ENCODE measurements around the gene GABRB1. TPM values are rescaled to one million over a fixed set of nuclear protein-coding genes. Genes with fewer than 3 reads are reported as not detected.

The GABRB1 gene
- total RNA-seq, 2 donors from 2014 or later: 0.82 TPM; not detected in 1

DNA sequence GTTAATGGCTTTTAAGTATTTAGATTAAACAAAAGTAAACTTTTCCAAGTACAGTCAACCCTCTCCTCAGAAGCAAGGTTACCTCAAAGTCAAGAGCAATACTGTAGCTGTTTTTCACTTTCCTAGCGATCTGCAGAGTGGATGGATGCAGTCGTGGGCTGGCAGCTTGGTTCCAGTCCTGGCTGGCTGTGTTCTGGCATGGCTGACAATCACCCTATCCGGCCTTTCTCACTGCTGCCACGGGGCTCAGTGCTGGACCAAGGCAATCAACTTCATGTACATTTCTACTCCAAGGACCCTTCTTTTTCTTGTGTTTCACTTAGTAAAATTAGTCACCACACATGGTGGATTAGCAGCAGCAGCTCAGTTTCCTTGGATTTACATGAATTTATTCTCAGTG, 208.3 kb downstream of the GABRB1 start:
- H3K4me3 ChIP-seq: no peak overlapping the region
- TF ChIP-seq, protein P1, sequence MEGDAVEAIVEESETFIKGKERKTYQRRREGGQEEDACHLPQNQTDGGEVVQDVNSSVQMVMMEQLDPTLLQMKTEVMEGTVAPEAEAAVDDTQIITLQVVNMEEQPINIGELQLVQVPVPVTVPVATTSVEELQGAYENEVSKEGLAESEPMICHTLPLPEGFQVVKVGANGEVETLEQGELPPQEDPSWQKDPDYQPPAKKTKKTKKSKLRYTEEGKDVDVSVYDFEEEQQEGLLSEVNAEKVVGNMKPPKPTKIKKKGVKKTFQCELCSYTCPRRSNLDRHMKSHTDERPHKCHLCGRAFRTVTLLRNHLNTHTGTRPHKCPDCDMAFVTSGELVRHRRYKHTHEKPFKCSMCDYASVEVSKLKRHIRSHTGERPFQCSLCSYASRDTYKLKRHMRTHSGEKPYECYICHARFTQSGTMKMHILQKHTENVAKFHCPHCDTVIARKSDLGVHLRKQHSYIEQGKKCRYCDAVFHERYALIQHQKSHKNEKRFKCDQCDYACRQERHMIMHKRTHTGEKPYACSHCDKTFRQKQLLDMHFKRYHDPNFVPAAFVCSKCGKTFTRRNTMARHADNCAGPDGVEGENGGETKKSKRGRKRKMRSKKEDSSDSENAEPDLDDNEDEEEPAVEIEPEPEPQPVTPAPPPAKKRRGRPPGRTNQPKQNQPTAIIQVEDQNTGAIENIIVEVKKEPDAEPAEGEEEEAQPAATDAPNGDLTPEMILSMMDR (IDR thresholded peaks at IDR 0.05): no peak
- no peaks in the 10 kb centered on the region for H3K27me3 ChIP-seq
- no peaks in the 10 kb centered on the region for H3K36me3 ChIP-seq
- no peak for DNase-seq
- intact Hi-C loops (cut with DNase I): no loop called here
- no peaks in the 10 kb centered on the region for H3K4me1 ChIP-seq
- no peaks in the 10 kb centered on the region for H3K9me3 ChIP-seq
- H3K9ac ChIP-seq (ENCODE audit: low read depth in 2 of 2, low read length in 2 of 2): no peak overlapping the region
- H3K27ac ChIP-seq: no peak overlapping the region

DNA sequence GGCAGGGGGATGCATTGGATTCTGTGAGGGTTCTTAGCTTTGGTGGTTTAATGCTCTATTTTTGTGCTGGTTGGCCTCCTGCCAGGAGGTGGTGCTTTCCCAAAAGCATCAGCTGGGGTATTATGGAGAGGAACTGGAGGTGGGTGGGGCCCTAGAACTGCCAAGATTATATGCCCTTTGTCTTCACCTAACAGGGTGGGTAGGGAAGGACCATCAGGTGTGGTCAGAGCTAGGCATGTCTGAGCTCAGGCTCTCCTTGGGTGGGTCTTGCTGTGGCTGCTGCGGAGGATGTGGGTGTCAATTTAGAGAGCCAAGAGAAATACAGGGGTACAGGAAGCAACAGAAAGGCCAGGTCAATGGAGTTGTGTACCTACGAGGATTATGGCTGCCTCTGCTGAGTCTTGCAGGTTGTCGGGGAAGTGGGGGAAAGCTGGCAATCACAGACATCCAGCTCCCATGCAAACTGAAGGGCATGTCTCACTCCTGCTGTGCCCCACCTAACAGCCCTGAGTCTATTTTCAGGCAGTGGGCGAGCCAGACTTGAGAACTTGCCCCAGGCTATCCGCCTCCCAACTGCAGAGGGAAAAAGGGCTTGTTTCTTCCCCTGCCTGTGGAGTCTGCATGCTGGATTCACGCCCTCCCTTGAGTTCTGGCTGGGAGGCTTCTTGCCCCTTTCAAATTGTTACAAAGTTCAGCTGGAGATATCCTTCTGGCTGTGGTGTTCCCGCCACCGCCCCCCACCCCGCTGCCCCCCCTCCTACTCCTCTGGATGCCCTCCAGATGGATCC, 220.2 kb downstream of the GABRB1 start:
- Histone ChIP-seq H3K4me3 (no peak overlapping the region), H3K36me3 (no peaks in the 10 kb centered on the region), H3K27me3 (no peaks in the 10 kb centered on the region), H3K27ac (no peak overlapping the region), H3K9ac (ENCODE audit: low read depth in 2 of 2, low read length in 2 of 2) (no peak overlapping the region), H3K9me3 (no peaks in the 10 kb centered on the region), H3K4me1 (no peaks in the 10 kb centered on the region)
- DNase-seq: no peak
- TF ChIP-seq, protein P1 (IDR thresholded peaks at IDR 0.05): no peak
- intact Hi-C loops (cut with DNase I): no loop called here

DNA sequence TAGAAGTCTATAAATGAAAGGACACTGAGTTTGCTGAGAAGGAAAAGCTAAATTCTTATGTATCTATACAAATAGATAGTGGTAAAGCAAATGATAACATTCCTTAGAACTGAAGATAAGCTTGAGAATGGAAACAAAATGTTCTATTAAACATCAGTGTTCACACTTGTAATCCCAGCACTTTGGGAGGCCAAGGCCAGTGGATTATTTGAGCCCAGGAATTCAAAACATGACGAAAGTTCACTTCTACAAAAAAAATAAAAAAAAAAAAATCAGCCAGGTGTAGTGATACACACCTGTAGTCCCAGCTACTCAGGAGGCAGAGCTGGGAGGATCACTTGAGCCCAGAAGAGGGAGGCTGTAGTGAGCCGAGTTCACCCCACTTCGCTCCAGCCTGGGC, 232.4 kb downstream of the GABRB1 start:
- no peak for DNase-seq
- Histone ChIP-seq H3K4me1 (no peaks in the 10 kb centered on the region), H3K36me3 (no peaks in the 10 kb centered on the region), H3K9me3 (no peaks in the 10 kb centered on the region), H3K4me3 (no peak overlapping the region), H3K27me3 (no peaks in the 10 kb centered on the region), H3K27ac (no peak overlapping the region), H3K9ac (ENCODE audit: low read depth in 2 of 2, low read length in 2 of 2) (no peak overlapping the region)
- TF ChIP-seq, protein P1 (IDR thresholded peaks at IDR 0.05): no peak
- intact Hi-C loops (cut with DNase I): no loop called here

DNA sequence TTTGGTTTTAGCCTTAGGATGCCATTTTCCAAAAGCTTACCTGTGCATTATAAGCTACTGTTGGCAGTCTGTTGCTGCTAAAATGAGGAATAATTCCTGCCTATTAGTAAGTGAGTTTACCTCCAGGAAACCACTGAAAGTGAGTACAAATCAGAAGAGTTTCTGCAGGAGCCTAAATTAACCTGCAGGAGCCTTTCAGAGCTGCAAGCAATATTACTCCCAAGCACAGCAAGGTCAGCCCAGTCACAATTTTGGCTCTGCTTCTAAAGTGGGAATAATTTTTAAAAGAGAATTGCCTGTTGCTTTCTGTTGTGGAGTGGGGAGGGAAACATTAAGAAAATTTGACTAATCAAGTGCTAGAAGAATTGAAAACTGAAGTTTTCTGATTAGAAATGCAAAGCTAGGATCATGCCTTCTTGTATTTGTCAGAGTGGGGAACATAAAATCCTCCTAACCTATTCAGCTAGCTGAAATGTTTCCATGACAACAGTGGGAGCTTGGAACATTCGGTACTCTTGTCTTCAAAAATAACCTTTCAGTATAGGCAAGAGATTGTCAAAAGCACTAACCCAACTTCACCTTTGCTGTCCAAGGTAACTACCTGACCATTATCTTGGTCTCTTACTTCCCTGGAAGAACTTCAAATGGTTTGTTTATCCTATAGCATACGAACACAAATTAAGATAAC, 239.0 kb downstream of the GABRB1 start:
- H3K4me1 ChIP-seq: no peaks in the 10 kb centered on the region
- DNase-seq: no peak
- no peaks in the 10 kb centered on the region for H3K9me3 ChIP-seq
- TF ChIP-seq, protein P1 (IDR thresholded peaks at IDR 0.05): no peak
- H3K36me3 ChIP-seq: no peaks in the 10 kb centered on the region
- no peak overlapping the region for H3K27ac ChIP-seq
- intact Hi-C loops (cut with DNase I): no loop called here
- H3K4me3 ChIP-seq: no peak overlapping the region
- H3K9ac ChIP-seq (ENCODE audit: low read depth in 2 of 2, low read length in 2 of 2): no peak overlapping the region
- H3K27me3 ChIP-seq: no peaks in the 10 kb centered on the region

DNA sequence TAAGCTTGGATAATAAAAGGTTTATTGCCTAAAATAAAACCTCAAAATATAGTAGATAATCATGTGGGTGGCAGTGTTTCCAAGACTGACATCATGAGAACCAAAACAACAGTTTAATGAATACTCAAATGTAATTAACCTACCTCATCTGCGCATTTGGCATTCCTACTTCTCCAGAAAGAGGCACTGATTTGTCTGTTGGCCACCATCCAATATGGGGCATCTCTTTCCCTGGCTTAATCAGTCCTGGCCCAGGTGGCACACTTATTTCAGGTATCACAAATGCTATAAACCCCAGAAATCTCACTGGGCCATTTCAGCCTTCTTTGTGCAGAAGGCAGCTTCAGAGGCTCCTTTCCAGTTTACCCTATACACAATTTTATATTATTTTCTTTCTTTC, 239.9 kb downstream of the GABRB1 start:
- no peaks in the 10 kb centered on the region for H3K27me3 ChIP-seq
- H3K4me1 ChIP-seq: no peaks in the 10 kb centered on the region
- H3K9me3 ChIP-seq: no peaks in the 10 kb centered on the region
- H3K36me3 ChIP-seq: no peaks in the 10 kb centered on the region
- no peak overlapping the region for H3K27ac ChIP-seq
- intact Hi-C loops (cut with DNase I): no loop called here
- no peak overlapping the region for H3K9ac ChIP-seq (ENCODE audit: low read depth in 2 of 2, low read length in 2 of 2)
- TF ChIP-seq, protein P1 (IDR thresholded peaks at IDR 0.05): no peak
- H3K4me3 ChIP-seq: no peak overlapping the region
- DNase-seq: no peak

Measured in colonic mucosa (tissue), 4 donors.